ENCODE measurements around the gene TERB2.
"Not testable (repeated sequence)": the region's sequence is repeated elsewhere in the genome, so short reads cannot be mapped to it uniquely, and the experiment has no call there.

- TF ChIP-seq POLR2A, CTCF (IDR thresholded peaks at IDR 0.05): not testable (repeated sequence)
Observed at GRCh38 chr15:44997632-44998031, 41.1 kb downstream of the TERB2 start.

All from thyroid gland (tissue), 4 donors.